ENCODE data around the gene STN1.

DNA sequence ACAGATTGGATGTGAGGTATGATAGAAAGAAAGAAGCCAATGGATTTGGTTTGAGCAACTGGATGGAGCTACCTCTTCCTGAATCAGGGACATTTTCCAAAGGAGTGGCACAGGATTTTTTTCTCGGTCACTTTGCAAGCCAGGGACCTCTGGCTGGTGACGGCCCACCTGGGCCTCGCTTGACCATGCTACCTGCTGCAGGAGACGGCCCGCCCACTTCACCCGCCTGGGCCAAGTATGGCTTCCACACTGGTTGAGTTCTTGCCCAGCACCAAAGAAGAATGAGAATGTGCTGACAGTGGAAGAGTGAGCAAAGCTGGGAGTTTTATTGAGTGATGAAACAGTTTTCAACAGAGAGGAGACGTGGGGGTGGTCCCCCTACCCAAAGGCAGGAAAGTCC, 38.2 kb downstream of the STN1 start:
- TF ChIP-seq BHLHE40 (IDR thresholded peaks at IDR 0.05; ENCODE audit: low read depth, low read length) (no peak), CTCF (conservative IDR thresholded peaks at IDR 0.05; ENCODE audit: low read depth, low read length) (no peak), CHD1 (IDR thresholded peaks at IDR 0.05; ENCODE audit: low read depth, low read length) (no peak)

All from IMR-90 (cell line).